Transverse colon (tissue), 4 donors: ENCODE results near the gene ANAPC4.

Experiments
- EP300 ChIP-seq: sonication (generic); formaldehyde crosslinking; IDR thresholded peaks from one replicate; pipeline ENCODE4 v1.6.1; 2017; ENCODE audit warnings: antibody characterized with exemption, low read depth
- POLR2A ChIP-seq: fragments of 450-650 bp; IDR thresholded peaks from one replicate; pipeline ENCODE4 v1.6.1; 2016; ENCODE audit warnings: antibody characterized with exemption, mild to moderate bottlenecking, moderate library complexity
- POLR2AphosphoS5 ChIP-seq, 3 donors: sonication (generic); formaldehyde crosslinking; IDR thresholded peaks; one replicate each; pipeline ENCODE4 v1.6.1; 2016; ENCODE audit warnings: antibody characterized with exemption in 3 of 3
- TF ChIP-seq, protein P1 (sequence below), 5 experiments: fragments of 200-600 bp in 3 of 5; fragments of 450-650 bp in 2 of 5; sonication (generic) in 3 of 5; IDR thresholded peaks; 1 replicate in 2 of 5; 2 replicates in 3 of 5; pipeline ENCODE4 v1.5.1; 2016 to 2017; ENCODE audit warnings: antibody characterized with exemption in 5 of 5, inconsistent platforms in 3 of 5, mild to moderate bottlenecking in 2 of 5, moderate library complexity in 1 of 5

DNA sequence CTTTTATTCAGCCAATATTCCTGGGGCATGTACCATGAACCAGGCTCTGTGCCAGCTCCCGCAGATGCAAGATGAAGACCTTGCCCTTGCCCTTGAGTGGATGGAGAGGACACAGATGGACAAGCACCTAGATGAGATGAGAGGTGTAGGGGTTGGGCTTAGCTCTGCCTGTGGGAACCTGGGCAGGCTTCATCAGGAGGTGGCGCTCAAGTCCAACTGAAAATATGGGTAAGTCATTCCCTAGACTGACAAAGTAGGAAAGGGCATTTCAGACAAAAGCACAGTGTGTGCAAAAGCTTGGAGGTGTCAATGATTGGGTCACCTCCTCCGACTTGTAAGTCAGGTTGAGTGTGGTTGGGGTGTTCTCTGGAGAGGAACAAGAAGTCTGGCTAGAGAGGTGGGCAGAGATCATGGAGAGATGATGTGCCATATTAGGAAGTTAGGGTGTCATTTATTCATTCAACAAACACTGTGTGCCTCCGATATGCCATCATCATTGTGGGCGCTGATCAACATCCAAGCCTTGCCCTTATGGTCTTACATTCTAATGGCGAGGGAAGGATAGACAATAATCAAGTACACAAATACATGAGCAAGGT lies 64.6 kb downstream of the ANAPC4 start:
- TF ChIP-seq, protein P1, sequence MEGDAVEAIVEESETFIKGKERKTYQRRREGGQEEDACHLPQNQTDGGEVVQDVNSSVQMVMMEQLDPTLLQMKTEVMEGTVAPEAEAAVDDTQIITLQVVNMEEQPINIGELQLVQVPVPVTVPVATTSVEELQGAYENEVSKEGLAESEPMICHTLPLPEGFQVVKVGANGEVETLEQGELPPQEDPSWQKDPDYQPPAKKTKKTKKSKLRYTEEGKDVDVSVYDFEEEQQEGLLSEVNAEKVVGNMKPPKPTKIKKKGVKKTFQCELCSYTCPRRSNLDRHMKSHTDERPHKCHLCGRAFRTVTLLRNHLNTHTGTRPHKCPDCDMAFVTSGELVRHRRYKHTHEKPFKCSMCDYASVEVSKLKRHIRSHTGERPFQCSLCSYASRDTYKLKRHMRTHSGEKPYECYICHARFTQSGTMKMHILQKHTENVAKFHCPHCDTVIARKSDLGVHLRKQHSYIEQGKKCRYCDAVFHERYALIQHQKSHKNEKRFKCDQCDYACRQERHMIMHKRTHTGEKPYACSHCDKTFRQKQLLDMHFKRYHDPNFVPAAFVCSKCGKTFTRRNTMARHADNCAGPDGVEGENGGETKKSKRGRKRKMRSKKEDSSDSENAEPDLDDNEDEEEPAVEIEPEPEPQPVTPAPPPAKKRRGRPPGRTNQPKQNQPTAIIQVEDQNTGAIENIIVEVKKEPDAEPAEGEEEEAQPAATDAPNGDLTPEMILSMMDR (IDR thresholded peaks at IDR 0.05): peak in 4 of 5 experiments; percentile 26 to 49 (median 40)
- TF ChIP-seq POLR2AphosphoS5 (IDR thresholded peaks at IDR 0.05): no peak
- no peak for TF ChIP-seq POLR2A
- TF ChIP-seq EP300: no peak
